ENCODE measurements around the gene MAML1.

Gene MAML1

GRCh38 chr5:179806250-179807048, 73.8 kb downstream of the MAML1 start, which contains the start of gene MGAT4B:
MGAT4B (minus strand) TSS chr5:179806866; CDS start chr5:179806583, 283 bp downstream.
- peak; percentile 58 to 62 for DNase-seq

- DNase-seq = no peak
These were observed 79.7 kb downstream of the MAML1 start for GRCh38 chr5:179812135-179812825.

DNA sequence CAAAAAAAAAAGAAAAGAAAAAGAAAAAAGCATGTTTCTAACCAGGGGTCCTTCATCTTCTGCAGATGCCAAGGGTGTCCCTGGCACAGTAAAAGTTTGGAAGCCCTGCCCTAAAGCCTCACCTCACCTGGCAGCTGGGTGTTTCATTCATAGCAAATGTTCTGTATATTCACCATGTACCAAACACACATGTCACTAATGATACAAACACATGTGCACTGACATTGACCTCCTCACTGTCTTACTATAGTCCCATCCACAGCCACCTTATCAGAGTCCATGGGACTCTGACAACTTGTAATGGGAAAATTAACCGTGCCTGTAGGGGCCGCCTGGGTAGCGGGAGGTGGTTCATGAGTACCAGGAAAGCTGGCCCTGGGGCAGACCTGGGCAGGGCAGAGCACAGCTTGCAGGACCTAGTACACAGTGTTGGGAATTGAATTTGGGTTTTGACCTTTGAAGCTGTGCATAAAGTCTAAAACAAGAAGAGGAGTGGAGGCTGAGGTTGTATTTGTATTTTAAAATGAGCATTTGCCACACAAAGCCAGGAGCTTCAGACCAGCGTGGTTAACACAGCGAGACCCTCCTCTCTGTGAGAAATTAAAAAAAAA, 80.5 kb downstream of the MAML1 start:
- DNase-seq = no peak

- DNase-seq = no peak
These were observed 81.5 kb downstream of the MAML1 start for GRCh38 chr5:179814090-179814489.

- DNase-seq = no peak
These were observed 83.0 kb downstream of the MAML1 start for GRCh38 chr5:179815491-179816249.

DNA sequence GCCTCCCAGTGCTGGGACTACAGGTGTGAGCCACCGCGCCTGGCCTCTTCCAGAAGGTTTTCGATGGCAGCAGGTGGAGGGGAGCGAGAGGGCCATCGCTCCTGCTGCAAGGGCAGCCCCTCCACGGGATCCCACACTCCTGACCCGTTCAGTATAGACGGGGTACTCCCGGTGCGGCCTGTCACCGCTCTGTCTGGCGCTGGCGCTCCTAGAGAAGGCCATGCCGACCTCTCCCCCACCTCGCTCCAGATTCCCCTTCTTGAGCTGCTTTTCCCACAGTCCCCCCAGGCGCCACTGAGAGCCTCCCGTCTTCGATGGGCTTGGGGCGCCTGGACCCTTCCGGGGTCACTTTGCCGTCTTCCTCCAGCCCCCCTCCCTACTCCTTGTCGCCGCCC, 83.8 kb downstream of the MAML1 start:
- DNase-seq = no peak

GRCh38 chr5:179816796-179817469, 84.3 kb downstream of the MAML1 start:
- DNase-seq = no peak

DNA sequence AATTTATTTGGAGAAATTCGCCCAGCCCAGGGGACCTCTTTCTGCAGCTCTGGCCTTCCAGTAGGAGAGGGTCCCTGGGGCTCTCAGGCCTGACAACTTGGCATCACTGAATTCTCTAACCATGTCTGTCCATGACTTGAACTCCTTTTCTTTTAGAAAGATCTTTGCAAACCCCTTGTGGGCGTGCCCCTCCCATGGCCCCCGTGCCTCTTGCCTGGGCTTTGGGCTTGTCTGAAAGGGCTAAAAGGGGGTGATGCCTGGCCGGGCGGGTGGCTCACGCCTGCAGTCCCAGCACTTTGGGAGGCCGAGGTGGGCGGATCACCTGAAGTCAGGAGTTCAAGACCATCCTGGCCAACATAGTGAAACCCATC, 84.8 kb downstream of the MAML1 start:
- no peak for DNase-seq

- DNase-seq = no peak
These were observed 85.5 kb downstream of the MAML1 start for GRCh38 chr5:179817890-179818745.

DNA sequence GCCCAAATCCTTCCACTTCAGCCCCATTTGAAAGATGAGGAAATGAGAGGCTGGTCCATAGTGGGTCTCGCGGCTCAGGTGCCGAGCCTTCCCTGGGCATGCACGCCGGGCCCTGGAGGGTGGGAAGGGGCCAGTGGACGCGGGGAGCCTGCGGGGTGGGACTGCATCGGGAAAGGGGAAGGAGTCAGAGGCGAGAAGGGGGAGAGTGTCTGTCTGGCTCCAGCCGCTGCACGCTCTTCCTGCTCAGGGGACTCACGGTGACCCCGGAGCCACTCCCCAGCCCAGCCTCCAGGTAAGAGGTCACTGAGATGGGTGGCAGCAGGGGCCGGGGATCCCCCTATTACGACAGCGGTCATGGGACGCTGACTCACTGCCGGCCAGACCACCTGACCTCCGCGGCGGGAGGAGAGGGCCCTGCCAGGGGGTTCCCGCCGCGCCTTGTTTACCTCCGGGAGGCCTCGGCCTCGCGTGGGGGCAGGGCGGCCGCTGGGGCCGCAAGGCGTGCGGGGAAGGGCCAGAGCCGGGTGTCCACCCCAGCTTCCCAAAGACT, 86.2 kb downstream of the MAML1 start:
- peak; percentile 83 to 88 for DNase-seq

DNA sequence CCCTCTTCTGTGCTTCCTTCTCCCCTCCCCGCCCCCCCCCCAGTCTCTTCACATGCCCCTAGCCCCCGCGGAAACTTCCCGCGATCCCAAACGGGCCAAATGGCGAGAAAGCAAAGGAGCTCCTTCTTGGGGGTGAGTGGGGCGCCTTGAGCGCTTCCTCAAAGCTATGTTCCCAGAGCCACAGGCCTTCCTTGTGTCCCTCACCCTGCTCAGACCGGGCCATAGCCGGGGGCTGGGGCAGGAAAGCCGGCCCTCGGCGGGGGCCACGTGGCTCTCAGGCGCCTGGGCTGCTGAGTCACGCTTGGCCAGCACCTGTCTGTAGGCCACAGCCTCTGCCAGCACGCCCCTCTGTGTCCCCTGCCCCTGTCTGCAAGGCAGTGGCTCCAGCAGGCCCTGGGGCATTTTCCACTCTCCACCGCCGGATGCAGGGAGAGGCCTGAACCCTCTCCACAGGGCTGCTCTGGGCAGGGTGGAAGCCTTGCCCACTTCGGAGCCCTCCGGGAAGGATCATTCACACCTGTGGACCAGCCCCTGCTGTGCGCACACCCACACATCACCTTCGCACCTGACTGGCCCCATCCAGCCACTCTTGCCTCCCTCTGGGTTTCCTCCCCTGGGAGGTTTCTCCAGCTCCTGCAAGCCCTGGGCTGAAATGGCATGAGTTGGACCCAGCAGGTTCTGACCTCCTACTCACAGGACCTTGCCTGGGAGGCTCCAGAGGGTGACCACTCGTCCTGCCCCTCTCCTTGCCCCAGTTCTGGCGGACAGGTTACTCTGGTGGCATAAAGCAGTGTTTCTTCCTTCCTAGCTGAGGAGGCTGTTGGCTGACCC, 86.9 kb downstream of the MAML1 start:
- peak; percentile 49 to 53 for DNase-seq

DNA sequence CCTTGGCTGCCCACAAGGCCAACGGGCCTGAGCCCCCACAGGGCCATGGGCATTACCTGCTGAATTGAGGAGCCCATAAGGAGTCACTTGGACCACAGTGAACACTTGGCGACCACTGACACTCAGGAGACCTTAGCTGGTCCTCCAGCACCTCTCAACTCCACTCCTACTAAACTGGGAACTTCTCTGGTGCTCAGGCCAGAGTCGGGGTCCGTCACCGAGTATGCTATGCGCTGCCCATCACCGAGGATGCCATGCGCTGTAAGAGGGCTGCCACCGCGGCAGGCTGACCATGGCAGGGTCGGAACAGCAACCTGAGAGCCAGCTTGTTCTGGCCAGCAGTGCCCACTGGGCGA, 87.5 kb downstream of the MAML1 start:
- DNase-seq = no peak

DNA sequence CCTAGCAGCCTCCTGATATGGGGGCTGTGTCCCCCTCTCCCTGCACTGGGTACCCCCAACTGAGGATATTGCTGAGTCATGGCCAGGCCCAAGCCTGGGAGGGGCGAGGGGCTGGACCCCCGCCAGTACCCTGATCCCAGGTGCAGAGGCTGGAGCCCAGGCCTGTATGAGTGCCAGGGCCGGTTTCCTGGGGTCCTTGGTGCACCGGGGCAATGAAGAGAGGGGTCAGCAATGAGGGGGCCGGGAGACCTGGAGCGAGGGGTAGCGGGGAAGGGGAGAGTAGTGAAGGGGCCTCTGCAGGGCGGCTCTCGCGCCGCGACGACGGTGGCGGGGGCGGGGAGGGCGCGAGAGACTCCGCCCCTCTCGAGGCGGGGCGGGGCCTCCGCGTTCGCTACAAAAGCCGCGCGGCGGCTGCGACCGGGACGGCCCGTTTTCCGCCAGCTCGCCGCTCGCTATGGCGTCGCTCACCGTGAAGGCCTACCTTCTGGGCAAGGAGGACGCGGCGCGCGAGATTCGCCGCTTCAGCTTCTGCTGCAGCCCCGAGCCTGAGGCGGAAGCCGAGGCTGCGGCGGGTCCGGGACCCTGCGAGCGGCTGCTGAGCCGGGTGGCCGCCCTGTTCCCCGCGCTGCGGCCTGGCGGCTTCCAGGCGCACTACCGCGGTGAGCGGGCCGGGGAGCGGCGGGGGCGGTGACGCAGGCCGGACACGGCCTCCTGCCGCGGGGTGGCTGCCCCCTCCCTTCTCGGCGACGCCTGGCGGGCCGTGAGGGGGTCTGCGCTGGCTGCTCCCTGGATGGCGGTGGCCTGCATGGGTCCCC, 88.1 kb downstream of the MAML1 start, which contains the start of gene SQSTM1:
Gene SQSTM1, plus strand, starts transcription at position 423 of the 815 bp plus-strand sequence. Its CDS starts 32 bp downstream, at position 455.
- DNase-seq = peak; percentile 77 to 81

GRCh38 chr5:179821298-179822058, 88.9 kb downstream of the MAML1 start:
- peak; percentile 88 to 92 for DNase-seq

GRCh38 chr5:179822059-179822432, 89.4 kb downstream of the MAML1 start:
- no peak for DNase-seq

DNA sequence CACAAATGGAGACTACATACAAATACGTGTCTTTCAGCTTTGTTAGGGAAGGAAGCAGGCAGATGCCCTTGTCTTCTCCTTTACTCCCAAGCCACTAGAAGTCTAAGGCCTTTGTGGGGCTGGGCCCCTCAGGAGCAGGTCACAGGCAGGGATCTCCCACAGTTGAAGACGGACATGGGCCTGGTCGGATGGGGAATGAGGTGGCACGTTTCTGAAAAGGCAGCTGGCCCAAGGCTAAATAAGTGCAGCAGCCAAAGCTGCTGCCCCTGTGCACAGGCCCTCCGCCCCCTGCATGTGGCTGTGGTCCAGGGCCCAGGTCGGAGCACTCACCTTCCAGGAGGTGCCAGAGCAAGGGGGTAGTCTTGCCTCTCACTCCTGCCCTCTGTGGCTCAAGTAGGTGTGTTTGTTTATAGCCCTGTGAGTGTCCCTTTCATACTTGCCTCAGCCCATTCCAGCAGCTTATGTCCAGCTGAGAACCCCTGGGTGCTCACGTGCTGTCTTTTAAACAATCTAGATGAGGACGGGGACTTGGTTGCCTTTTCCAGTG, 89.9 kb downstream of the MAML1 start:
- no peak for DNase-seq

- DNase-seq = no peak
These were observed 91.5 kb downstream of the MAML1 start for GRCh38 chr5:179823937-179824744.

All from activated CD4-positive, alpha-beta T cell treated with anti-CD3 and anti-CD28 coated beads, Interleukin-2, amount 50 U/mL, for 48 hours (primary cell).